Astrocyte of the spinal cord (primary cell): Measurements from ENCODE around the gene IDI2.

Experiments
- DNase-seq: peaks from one replicate; pipeline ENCODE4 v3.0.0; 2011; ENCODE audit warnings: low read depth, low spot score
- H3K4me3 ChIP-seq: 2 replicates; pipeline ENCODE4 v1.5.1; 2011; ENCODE audit warnings: low read depth, mild to moderate bottlenecking, low read length, moderate library complexity
- CTCF ChIP-seq: IDR thresholded peaks from 2 replicates; pipeline ENCODE4 v1.5.1; 2012; ENCODE audit warnings: low read depth, mild to moderate bottlenecking, low read length, inconsistent platforms
- in situ Hi-C: cut with HindIII; loops from 2 replicates; pipeline ENCODE4 v1.10.0; 2017; ENCODE audit warnings: low sequenced_read_pairs

Gene IDI2

DNA sequence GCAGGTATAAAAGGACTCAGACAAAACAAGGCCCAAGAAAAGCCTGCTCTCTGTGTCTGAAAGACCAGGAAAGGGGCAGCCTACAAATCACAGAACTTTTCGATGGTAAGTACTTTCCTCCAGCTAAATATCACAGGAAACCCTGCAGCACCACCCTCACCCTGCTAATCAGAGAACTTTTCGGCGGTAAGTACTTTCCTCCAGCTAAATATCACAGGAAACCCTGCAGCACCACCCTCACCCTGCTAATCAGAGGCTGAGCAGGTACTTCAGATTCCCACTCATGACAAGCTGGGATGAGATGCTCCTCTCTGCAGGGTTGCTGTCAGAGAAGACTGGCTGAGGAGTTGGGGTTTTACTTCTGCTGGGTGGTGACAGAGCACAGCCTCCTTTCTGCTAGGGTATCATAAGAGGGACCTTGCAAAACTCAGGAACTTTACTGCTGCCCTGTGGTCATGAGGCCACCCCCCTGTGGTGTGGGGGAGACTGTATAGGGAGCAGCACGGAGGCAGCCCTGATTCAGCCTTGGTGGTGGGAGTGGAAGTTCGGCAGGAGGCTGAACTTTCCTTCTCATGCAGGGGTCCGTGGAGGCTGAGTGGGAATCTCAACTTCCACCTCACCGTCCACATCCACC is 37.7 kb upstream of the IDI2 start:
- H3K4me3 ChIP-seq: no peak overlapping the region
- in situ Hi-C loops: no loop called here
- no peak for TF ChIP-seq CTCF
- no peak for DNase-seq

DNA sequence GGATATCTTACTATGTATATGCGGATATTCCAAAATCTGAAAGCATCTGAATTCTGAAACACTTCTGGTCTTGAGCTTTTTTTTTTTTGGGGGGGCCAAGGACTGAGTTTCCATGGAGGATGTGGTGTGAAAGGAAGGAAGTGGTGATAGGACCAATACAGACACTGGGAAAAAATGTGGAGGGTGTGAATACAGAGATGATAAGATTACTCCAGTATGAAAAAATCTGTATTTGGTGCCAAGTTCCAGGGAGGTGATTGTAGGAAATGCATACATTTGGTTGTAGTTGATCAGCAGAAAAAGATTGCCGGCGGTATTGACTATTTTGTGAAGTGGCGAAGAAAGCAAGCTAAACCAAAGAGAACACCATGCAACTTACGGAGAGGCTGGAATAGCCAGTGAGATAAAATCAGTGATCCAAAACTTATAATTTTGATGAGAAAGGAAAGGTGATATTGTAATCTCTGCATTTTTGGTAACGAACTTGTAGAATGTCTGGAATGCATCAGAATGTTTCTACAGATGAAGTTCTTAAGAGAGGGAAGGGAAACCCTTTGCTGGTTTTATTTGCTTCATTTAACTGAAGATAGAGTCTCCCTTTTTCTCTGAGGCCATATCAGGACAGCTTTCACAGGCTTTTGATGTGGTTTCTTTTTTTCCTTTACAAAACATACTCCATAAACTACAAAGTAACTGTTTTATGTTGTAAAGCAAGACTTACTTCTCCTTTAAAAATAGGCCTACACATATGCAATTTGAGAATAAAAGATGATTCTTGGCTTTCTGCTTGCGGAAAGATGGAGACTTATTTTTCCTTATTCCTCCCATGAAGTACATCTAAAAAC is 36.5 kb upstream of the IDI2 start:
- in situ Hi-C loops: no loop called here
- peak; percentile 23 for DNase-seq
- no peak overlapping the region for H3K4me3 ChIP-seq
- TF ChIP-seq CTCF: no peak

GRCh38 chr10:1059902-1060301 is 34.2 kb upstream of the IDI2 start:
- TF ChIP-seq CTCF: no peak
- no peak for DNase-seq
- H3K4me3 ChIP-seq: no peak overlapping the region
- in situ Hi-C loops: no loop called here

- H3K4me3 ChIP-seq: no peak overlapping the region
- DNase-seq: no peak
- in situ Hi-C loops: no loop called here
- no peak for TF ChIP-seq CTCF
Observed at GRCh38 chr10:1058017-1058416, 32.4 kb upstream of the IDI2 start.

- TF ChIP-seq CTCF: no peak
- in situ Hi-C loops: no loop called here
- H3K4me3 ChIP-seq: peak overlapping the region; percentile 94
- DNase-seq: no peak
Observed at GRCh38 chr10:1057106-1057657, 31.5 kb upstream of the IDI2 start.

DNA sequence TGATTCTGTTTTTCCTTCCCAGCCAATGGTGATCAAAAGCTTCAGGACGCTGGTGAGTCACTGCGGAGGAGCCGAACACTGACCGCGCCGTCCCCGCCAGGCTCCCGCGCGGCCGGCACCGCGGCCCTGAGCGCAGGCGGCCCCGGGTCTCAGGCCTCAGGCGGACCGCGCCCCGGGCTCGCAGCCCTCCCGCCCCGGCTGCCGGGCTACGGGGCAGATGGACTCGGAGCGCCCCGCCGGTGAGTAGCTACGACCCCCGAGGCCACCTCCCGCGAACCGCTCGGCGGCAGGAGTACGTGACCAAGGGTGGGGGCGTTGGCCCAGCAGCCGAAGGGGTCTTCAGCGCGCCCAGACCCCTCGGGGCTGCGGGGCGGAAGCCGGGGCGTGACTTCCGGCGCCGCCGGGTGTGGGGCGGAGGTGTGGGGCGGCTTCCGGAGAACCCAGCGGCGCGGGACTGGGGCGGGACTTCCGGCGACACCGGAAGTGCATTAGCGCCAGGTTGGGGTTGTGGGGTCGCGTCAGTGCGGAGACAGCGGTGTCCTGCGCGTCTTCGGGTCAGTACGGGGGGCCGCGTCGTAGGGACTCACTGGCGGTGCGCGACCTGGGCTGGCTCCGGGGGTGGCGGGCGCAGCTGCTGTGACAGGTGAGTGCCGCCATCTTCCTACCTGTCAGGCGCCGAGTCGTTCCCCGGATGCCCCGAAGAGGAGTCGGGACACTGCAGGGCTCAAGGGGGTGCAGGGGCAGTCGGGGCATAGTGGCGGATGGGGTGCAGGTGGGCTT is 30.9 kb upstream of the IDI2 start, which contains the start of gene WDR37:
TSS of gene WDR37 (plus strand) at position 60 of the 780 bp plus-strand sequence. CDS start 15,771 bp downstream, outside the sequence.
- H3K4me3 ChIP-seq: peak within 1 kb of the TSS; percentile 94
- in situ Hi-C loops: no loop called here
- peak; percentile 91 for DNase-seq
- TF ChIP-seq CTCF: no peak
